Stimulated activated CD4-positive, alpha-beta T cell treated with anti-CD3 and anti-CD28 coated beads, TNF-alpha, amount 100 ng/mL, for 48 hours (primary cell): ENCODE data around the gene CLMN.

Experiments used
- DNase-seq, 3 donors: peaks; one replicate each; pipeline ENCODE4 v3.0.0-alpha.2; 2020; ENCODE audit warnings: low read depth in 3 of 3

The CLMN gene

DNA sequence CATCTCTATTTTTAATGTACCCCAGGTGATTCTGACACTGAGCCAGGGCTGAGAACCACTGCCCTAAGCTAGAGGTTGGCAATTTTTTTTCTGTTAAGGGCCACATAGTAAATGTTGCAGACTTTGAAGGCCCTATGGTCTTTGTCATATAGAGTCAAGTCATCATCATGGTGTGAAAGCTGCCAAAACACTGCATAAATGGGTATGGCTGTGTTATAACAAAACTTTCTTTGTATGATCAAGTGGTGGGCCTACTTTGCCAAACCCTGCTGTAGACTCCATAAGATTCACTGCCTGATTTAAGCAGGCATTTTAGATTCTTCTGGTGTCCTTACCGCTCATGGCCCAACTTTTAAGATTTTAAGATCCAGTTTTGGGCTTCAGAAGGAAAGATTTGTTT is 76.8 kb downstream of the CLMN start:
- no peak for DNase-seq

DNA sequence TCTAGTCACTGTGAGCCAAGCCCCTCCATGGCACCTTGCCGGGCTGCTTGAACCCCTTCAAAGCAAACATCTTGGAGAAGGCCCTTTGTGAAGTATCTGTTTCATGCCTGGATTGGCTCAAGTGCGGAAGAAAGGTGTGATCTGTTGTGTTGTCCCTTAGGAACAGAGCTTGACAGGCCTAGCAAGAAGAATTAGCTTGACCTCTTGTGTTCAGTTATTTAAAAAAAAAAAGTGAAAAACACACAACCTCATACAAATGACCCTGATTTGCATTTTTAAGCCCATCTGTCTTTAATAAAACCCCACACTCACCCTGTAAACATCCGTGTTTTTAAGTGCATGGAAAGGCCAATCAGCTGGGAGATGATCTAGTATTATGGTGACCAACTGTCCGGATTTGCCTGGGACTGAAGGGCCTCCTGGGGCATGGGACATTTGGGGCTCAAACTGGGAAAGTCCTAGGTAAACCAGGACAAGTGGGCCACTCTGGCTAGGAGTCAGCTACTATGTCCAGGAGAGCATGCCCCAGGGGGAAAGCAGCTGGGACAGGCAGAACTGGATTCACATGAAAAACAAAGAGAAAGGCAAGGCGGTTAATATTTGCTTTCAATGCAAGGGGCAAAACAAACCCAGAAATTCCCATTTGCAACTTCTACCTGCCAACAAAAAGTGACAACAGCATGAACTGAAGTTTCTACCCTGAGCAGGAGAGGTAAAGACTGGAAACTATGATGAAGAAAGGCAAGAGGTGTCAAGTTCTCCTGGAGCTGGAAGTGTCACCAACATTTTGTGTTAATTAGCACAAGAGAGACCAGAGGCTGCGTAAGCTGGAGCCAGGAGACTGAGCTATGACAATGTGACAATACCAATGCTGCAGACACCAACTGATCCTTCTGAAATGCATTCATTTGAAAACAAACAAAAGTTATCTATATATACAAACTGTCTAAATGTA is 78.6 kb downstream of the CLMN start:
- DNase-seq, result no peak

DNA sequence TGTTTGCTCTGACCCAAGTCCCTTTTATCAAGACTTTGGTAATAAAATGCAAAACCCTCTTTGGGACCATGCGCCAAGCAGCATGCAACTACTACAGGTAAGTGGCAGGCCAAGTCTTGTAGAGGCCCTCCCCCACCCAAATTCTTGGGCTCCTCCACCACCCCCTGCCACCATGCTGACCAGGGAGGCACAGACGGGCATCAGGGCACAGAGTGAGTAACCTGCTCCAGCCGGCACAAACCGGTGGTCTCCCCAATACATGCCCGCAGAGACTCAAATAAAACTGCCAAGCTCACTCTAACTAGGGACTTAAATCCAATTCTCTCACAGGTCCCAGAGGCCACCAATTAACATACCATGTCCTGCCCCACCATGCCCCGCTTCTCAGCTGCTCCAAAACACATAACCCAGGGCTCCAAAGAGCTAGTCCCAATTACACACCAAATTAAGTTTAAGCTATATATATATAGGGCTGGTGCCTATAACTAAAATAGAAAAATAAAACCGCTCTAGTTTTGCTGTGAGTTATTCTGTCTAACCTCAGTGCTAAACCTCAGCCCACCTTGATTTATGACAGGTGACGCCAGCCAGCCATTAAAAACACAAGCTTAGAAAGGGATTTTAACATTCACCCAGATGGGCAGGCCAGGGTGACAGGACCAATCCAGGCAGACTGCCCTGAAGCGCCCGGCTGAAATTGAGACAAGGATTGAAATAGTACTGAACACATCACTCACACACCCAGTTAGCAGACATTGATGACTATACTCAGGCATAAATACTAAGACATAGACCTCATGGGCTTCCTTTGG is 81.0 kb downstream of the CLMN start:
- DNase-seq, result no peak

DNA sequence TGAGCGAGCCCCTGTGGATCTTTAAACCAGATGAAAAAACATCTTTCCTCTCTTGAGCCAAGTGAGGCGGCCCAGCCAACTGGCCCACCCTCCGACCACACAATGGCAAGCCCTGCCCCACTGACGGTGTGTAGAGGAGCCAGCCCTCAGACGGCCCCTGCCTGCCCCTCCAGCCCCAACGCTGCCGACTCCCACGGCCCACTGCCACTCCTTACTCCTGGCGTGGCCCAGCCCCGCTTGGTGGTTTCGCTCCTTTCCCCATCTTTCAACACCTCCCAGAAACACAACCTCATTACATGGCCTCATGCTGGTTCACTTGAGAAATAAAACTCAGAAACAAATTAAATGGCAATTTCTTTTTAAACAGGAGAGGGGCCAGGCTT is 81.8 kb downstream of the CLMN start:
- no peak for DNase-seq

DNA sequence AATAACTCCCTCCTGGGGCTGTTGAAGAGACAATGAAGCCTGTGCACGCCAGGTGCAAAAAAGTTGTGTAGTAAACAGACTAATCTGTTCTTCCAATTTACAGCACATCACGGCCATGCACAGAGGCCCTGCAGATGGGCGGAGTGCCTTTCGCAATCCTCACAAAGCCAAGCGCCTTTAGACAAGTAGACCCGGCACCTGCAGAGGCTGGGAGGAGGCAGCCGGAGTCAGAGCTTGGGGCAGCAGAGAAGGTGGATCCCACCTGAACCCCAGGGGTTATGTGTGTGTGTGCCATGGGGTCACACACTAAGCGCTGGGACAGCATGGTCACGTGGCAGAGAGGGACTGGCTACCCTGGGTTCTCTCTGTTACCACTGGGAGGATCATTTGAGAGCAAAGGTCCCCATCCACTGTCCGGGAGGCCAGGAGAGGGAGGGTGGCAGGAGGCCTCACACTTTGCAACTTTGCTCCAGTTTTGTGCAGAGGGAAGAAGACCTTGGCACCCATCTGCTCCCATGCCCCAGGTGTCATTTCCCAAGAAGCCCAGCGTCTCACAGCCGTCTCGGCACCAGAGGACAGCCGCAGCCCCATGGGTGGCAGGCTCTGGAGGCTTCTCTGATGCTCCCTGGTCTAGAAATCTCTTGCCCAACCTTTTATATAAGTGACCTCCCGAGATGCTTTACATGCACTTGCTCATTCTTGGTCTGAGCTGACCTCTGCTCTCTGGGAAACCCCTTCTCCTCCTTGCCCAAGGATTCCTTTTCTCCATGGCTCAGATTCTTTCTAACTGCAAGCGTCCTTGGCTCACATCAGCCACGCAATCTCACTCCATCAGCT is 82.4 kb downstream of the CLMN start:
- DNase-seq, result no peak

DNA sequence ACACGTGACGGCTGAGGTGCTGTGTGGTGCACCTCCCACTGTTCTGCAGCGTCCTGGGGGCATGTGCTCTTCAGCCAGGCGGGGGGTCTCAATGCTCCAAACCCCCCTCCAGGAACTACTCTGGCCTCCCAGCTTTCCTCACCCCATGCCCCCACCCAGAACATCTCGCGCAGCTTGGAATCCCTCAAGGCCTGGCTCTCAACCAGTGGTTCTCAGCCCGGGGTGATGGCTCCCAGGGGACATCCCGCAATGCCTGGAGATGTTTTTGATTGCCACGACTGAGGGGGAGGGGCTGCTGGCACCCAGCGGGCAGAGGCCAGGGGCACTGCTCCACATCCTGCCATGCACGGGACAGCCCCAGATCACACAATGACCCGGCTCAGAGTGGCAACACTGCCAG is 83.5 kb downstream of the CLMN start:
- no peak for DNase-seq

DNA sequence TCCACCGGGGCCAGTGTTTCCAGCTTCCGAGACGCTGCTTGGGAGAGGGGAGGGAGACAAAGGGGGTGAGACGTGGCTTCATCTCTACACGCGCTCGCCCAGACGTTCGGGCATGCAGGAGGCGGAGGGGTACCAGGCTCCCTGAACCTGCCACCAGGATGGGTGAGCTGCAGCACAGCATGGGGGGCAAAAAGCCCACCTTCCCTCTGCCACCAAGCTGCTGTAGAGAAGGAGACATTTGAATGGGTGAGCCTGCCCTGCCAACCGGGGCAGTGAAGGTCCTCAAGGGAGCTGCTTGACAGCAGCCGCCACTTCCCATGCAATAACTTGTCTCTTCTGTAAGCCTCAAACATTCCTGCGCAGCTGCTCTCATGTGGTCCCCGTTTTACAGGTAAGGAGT is 83.9 kb downstream of the CLMN start:
- no peak for DNase-seq

DNA sequence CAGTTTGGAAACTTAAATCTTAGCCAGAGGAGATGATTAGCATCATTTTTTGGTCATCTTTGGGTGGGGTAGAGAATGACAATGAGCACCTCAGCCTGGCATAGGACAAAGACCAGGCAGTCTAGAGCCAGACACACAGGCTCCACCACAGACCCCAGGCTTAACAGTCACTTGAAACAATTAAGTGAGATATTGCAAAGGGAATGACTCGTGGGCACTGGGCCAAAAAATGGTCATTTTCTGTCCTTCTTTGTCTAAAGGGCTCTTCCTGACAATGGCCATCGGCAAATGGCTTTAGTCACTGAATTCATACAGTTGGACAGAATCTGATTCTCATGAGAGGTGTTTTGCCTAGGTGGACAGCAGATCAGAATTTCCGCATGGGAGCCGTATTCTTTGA is 84.4 kb downstream of the CLMN start:
- DNase-seq, result no peak

DNA sequence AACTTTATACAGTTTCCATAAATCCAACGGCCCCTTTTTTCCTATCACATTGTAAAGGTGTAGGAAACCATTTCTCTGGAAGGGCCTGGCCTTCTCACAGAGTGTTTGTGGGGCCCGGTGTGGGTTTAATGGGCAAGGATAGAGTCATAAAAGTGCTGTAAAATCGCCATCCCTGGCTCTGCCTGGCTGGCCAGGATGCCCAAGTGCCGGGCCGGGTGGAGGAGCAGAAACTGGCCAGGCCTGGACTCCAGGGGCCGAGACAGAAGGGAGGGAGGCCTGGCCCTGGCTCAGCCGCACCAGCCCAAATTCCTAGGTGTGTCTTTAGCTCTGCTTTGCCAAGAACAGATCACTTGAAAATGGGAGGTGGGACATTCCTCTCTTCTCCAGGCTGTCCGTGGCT is 85.3 kb downstream of the CLMN start:
- DNase-seq, result no peak

DNA sequence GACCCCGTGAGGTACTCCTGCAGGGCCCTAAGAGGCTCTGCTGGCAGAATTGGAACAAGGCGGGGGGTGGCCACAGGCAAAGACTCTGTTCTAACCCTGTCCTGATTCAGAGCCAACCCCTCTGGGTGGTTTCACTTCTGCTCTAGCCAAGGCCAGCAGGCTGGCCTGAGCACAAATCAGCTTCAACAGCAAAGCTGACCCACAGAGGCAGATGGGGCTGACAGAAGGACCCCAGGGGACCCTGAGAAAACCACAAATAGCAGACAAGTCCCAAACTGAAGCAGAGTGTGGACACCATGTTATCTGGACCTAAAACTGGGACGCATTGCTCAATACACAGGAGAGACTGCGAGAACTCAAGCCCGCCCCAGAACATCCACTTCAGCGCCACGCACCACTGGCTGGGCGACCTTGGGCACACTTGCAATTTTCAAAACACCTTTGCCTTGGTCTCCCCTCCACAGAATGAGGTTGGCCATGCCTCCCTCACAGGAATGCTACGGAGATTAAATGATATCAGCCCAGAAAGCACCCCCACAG is 85.9 kb downstream of the CLMN start:
- DNase-seq, result no peak

DNA sequence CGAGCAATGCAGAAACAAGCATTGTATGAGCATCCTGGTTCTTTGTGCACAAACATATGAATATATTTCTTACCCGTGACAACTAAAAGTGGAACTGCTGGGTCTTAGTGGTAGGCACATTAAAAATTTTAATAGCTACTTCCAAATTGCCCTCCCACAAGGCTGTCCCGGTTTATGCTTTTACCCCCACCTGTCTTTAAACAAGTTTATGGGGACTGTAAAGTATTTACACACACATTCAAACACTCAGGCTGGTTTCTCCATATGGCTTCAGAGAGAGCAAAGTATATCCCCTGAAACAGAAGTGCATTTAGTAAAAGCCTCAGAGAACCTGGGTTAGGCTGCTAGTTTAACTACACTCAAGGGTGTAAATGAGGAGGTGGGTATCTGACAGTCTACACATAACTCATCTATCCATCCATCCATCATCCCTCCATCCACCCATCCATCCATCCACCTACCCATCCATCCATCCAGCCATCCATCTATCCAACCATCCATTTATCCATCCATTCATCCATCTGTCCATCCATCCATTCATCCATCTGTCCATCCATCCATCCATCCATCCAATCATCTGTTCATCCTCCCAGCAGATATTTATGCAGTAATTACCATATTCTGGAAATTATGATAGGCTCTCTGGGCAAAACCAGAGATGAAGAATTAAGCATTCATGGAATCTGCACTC is 86.7 kb downstream of the CLMN start:
- no peak for DNase-seq

DNA sequence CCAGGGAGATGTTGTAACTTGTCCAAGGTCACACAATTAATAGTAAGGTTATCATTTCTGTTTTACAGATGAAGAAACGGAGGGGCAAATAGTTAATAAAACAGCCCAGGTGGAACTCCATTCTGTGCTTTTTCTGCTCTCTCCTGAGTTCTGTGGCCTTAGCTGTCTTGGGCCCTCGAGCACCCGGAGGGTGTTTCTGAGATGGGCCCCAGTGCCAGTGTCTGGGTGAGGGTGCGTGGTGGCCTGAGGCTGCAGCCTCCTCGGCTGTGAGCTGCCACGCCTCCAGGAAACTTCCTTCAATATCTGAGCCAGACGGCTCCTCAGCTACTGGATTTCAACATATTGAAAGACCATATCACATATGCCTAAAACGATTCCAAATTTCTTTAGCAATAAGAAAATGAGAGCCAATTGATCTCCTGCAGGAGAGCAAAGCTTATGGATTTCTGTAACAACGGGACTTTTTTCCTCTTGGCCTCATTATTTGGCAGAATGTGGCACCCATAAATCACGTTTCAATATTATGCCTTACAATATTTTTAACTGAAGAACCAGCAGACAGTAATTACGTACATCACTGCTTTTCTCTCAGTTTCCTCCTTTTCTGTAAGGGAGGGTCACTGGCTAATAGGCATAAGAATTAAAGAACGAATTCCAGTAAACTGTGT is 87.6 kb downstream of the CLMN start:
- no peak for DNase-seq

DNA sequence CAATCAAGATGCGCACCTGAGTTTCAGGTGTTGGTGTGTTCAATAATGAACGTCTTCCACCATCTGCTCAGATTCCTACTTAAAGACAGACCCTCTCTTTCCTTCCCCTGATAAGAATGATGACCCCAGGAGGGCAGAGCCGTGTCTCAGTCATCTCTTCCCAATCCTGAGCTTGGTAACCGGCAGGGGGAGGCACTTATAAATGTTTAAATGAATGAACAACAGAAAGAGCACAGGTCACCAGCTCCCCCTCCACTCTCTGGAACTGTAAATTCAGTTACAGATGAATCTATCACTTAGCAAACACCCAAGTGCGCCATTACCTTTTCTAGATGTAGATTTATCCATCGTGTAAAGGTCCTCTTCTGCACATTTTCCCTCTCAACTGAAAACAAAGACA is 90.0 kb downstream of the CLMN start:
- DNase-seq, result no peak

DNA sequence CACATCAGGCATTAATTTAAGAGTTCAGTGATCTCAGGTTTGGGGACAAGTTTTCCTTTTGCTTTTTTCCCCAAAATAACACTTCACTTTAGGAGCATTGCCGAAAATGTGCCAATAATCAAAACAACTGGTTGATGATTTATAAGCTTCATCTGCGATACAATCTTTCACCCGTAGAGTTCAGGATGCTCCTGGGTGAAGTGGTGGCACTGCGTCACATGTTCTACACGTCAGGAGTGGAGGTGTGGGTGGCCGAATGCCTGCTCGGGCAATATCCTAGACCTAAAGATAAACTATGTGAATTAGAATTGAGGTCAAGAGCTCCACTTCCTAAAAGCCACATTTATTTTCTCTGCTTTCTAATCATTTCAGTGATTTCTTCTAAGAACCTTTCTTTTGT is 91.5 kb downstream of the CLMN start:
- DNase-seq, result no peak

DNA sequence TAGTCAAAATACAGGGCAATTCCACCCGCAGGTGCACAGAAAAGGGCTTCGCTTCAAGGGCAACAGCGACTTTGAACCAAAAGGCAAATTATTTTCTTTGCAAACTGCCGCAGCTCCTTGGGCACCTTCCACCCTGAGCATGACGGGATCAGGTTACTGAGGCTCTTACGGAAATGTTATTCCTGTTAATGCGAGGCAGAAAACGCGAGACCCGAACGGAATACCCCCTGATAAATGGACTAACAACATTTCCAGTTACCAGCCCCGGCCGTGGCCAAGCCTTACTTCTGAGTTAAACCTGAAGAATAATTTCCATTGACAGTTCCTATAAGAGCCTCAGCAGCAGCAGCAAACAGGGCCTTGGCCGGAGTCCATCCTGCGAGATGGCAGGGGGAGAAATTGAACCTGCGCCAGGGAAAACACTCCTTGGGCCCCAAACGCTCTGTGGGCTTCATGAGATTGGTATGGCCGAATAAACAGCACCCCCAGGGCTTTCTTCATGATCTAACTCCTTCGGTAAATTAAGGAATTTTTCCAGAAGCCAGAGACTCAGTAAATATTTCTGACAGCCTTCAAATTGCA is 92.3 kb downstream of the CLMN start:
- no peak for DNase-seq

DNA sequence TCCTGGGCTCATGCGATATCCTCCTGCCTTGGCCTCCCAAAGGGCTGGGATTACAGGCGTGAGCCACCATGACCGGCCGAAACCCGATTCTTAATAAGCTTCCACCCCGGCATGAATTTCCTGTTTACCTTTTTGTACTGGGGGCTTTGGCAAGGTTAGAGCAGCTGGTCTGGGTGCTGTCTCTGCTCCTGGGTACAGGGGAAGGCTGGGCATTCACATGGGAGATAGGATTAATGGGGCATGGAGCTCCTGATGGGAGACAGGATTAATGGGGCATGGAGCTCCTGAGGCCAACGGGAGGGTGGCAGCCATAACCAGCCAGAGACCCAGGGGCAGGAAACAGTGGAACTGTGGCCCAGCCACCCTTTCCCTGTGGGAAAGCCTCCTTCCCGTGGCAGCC is 92.9 kb downstream of the CLMN start:
- DNase-seq, result no peak

DNA sequence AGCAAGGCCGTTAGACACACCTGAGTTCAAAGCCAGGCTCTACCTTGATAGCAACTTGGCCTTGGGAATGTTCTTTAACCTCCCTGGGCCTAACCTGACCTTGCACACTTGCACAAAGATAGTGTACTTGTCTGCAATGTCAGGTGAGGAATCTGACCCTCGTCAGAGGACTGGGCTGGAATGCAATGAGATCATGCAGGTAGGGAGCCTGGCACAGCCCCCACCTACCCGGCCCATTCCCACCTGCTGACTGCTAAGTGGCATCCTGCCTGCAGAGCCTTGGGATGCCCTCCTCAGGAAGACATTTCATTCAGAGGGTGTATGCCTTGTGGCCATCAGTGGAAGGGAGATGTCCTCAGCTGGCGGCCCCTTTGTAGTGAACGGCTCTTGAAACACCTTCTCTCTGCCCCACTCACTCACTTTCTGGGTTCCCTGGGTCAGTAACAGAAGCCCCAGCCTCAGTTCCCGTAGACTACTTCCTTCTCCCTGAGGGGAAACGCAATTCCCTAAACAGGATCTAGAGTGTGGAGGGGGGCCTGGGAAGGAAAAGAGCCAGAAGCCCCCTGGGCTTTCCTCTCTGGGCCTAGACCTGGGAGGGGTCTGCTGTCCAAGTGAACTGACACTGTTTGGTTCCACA is 94.3 kb downstream of the CLMN start:
- DNase-seq, result no peak

DNA sequence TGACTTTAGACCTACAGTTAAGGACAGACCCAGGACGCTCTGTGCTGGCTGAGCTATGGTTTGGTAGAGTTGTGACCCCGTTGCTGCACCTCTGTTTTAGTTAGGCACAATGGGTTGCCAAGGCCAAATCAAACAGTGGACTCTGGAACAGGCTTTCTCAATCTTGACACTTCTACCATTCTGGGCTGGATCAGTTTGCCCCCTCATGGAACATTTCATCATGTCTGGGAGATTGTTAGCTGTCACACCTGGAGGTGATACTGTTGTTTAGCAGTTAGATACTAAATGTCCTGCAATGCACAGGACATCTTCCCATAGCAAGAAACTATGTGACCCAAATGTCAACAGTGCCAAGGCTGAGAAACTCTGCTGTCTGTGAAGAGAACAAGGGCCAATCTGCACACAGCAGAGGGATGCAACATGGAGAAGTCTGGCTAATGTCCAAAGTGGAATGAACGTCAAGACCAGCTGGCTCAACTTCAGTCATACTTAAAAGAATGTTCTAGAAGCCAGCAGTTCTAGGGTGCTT is 96.8 kb downstream of the CLMN start:
- no peak for DNase-seq

DNA sequence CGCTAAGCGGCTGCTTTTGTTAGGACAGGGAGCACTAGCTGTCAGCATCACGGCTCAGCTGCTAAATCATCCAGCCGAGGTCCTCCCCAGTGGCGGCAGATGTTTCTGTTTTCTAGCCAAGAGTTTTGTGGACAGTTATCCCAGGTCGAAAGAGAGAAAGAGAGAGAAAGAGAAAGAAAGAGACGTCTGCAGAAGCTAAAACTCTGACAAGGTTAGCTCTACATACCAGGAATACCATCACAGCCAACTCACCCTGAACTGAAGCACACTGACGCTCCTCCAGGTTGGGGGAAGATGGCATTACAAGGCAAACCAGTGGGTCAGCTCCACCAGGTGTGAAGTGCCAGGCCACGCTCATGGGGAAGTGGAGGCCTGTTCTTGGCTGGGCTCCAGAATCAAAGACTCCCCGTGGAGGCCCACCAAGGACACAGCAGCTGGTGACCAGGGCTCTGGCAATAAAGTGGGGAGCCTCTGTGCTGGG is 97.5 kb downstream of the CLMN start:
- no peak for DNase-seq
